ENCODE results near the gene PPP1R1C.

PPP1R1C gene

DNA sequence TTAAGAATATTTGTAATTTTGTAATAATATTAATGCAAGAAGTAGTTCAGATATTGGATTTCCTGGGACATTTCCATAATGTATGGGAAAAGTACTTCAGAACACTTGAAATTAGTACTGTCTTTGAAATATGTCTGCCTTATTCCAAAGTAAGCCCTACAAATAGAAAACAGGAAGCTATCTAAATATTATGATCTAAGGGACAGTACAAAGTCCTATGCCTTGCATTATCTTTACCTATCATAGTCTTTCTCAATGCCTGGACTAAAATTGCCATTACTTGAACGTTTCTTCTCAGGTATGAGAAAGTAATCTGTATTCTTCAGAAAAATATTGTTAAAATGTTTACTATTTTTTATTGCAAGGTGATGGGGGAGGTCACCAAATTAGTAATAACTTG, 113.0 kb downstream of the PPP1R1C start:
- TF ChIP-seq TAF1 (IDR thresholded peaks at IDR 0.05; ENCODE audit: borderline replicate concordance, low read depth, low read length) (no peak), POLR2AphosphoS5 (IDR thresholded peaks at IDR 0.05; ENCODE audit: low read depth, low read length) (no peak), POLR2A (IDR thresholded peaks at IDR 0.05; ENCODE audit: low read depth, low read length) (no peak)
- DNase-seq (ENCODE audit: insufficient read length): no peak
- no peak for FAIRE-seq

GRCh38 chr2:182101263-182101662, 115.6 kb downstream of the PPP1R1C start:
- FAIRE-seq: no peak
- TF ChIP-seq POLR2AphosphoS5 (IDR thresholded peaks at IDR 0.05; ENCODE audit: low read depth, low read length) (no peak), TAF1 (IDR thresholded peaks at IDR 0.05; ENCODE audit: borderline replicate concordance, low read depth, low read length) (no peak), POLR2A (IDR thresholded peaks at IDR 0.05; ENCODE audit: low read depth, low read length) (no peak)

GRCh38 chr2:182103526-182103925, 117.9 kb downstream of the PPP1R1C start:
- TF ChIP-seq TAF1 (IDR thresholded peaks at IDR 0.05; ENCODE audit: borderline replicate concordance, low read depth, low read length): no peak
- no peak for TF ChIP-seq POLR2A (IDR thresholded peaks at IDR 0.05; ENCODE audit: low read depth, low read length)
- no peak for TF ChIP-seq POLR2AphosphoS5 (IDR thresholded peaks at IDR 0.05; ENCODE audit: low read depth, low read length)
- no peak for DNase-seq (ENCODE audit: insufficient read length)
- FAIRE-seq: no peak

More at GRCh38 chr2:182101263-182101662, 115.6 kb downstream of the PPP1R1C start:
- DNase-seq (ENCODE audit: insufficient read length): no peak

DNA sequence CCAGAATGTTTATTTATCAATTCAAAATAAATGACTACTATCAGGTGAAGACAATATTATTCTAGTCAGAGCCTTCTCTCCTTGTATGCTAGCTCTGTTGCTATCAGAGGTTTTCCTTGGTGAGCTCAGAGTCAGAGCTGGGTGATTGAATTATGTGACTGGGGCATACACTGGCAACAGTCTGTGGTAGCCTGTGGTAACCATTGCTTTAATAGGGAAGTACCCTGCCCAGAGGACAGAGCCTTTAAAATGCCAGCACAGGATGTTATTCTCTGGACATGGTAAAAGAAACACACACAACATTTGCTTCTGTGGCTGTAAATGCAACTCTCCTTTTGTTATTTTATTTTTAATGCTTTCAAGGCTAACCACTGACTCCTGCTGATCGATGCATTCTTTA, 124.7 kb downstream of the PPP1R1C start:
- TF ChIP-seq POLR2A (IDR thresholded peaks at IDR 0.05; ENCODE audit: low read depth, low read length): no peak
- no peak for TF ChIP-seq TAF1 (IDR thresholded peaks at IDR 0.05; ENCODE audit: borderline replicate concordance, low read depth, low read length)
- TF ChIP-seq POLR2AphosphoS5 (IDR thresholded peaks at IDR 0.05; ENCODE audit: low read depth, low read length): no peak
- FAIRE-seq (no peak), DNase-seq (ENCODE audit: insufficient read length) (no peak)

DNA sequence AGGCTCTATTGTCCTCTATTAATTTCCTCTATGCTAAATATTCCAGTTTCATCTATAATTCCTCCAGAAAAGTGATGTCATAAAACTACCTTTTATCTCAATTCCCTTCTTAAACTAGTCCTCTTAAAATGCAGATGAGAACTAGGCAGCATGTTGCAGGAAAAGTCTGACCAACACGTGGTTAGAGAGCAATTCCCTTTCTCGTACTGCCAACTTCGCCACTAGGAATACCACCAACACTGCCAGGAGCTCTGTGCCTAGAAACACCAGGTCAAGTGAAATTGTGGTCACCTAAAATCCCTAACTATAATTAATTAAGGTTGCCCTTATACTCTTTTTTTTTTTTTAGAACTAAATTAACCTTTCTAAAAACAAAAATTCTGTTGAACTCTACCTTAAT, 127.7 kb downstream of the PPP1R1C start:
- DNase-seq (ENCODE audit: insufficient read length) (no peak), FAIRE-seq (no peak)
- TF ChIP-seq POLR2A (IDR thresholded peaks at IDR 0.05; ENCODE audit: low read depth, low read length) (no peak), POLR2AphosphoS5 (IDR thresholded peaks at IDR 0.05; ENCODE audit: low read depth, low read length) (no peak), TAF1 (IDR thresholded peaks at IDR 0.05; ENCODE audit: borderline replicate concordance, low read depth, low read length) (no peak)

DNA sequence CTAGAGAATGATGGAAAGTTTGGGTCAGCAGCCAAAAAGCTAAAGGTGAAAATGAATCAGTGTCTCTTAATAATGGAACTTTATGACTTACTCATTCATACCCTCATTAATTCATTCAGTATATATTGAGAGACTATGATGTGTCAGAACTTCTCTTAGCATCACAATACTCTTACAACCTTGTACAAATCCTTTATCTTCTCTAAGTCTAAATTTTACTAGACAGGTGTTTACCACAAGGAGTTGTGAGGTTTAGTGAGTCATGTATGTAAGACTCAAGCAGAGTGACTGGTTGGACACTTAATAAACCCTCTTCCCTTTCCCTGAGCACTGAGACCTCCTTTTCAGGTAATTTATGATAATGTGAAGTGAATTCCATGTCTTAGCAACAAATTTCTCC, 129.6 kb downstream of the PPP1R1C start:
- DNase-seq (ENCODE audit: insufficient read length): no peak

DNA sequence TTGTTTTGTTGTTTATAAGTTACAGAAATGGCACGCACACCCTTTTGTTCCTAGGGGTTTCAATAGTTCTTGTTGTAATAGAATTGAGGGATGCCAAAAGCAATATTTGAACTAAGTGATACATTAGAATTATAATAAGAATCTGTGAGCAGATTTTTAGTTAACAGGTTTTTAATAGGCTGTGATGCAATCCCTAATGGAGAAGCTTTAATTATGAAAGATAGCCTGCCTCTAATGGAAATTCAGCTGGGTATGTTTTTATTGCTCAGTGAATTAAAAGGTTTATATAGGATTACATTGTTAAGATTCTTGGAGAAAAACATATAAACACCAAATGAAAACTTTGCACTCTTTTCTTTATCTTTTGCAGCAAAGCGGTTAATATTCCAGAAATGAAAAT, 131.1 kb downstream of the PPP1R1C start:
- TF ChIP-seq POLR2AphosphoS5 (IDR thresholded peaks at IDR 0.05; ENCODE audit: low read depth, low read length): no peak
- TF ChIP-seq TAF1 (IDR thresholded peaks at IDR 0.05; ENCODE audit: borderline replicate concordance, low read depth, low read length): no peak
- no peak for TF ChIP-seq POLR2A (IDR thresholded peaks at IDR 0.05; ENCODE audit: low read depth, low read length)
- DNase-seq (ENCODE audit: insufficient read length): no peak
- FAIRE-seq: no peak

More for the DNA sequence above, 129.6 kb downstream of the PPP1R1C start:
- TF ChIP-seq POLR2A (IDR thresholded peaks at IDR 0.05; ENCODE audit: low read depth, low read length): no peak
- TF ChIP-seq TAF1 (IDR thresholded peaks at IDR 0.05; ENCODE audit: borderline replicate concordance, low read depth, low read length): no peak
- no peak for TF ChIP-seq POLR2AphosphoS5 (IDR thresholded peaks at IDR 0.05; ENCODE audit: low read depth, low read length)
- FAIRE-seq: no peak

DNA sequence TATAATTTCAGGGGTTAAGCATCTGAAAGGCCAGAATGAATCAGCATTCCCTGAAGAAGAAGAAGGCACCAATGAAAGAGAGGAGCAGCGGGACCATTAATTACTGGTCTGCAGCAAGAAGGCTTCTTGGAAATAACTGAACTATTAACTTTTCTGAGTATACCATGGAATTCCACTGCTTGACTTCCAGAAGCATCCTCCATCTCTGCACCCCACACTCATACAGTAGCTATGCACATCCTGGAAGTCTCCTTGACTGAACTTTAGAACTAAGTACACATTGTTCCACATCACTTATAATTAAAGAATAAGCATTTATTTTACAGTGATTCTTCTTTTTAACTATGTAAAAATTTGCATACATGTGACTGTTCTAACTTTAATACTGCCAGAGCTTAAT, 131.5 kb downstream of the PPP1R1C start:
- FAIRE-seq (no peak), DNase-seq (ENCODE audit: insufficient read length) (no peak)
- TF ChIP-seq TAF1 (IDR thresholded peaks at IDR 0.05; ENCODE audit: borderline replicate concordance, low read depth, low read length): no peak
- no peak for TF ChIP-seq POLR2A (IDR thresholded peaks at IDR 0.05; ENCODE audit: low read depth, low read length)
- TF ChIP-seq POLR2AphosphoS5 (IDR thresholded peaks at IDR 0.05; ENCODE audit: low read depth, low read length): no peak

DNA sequence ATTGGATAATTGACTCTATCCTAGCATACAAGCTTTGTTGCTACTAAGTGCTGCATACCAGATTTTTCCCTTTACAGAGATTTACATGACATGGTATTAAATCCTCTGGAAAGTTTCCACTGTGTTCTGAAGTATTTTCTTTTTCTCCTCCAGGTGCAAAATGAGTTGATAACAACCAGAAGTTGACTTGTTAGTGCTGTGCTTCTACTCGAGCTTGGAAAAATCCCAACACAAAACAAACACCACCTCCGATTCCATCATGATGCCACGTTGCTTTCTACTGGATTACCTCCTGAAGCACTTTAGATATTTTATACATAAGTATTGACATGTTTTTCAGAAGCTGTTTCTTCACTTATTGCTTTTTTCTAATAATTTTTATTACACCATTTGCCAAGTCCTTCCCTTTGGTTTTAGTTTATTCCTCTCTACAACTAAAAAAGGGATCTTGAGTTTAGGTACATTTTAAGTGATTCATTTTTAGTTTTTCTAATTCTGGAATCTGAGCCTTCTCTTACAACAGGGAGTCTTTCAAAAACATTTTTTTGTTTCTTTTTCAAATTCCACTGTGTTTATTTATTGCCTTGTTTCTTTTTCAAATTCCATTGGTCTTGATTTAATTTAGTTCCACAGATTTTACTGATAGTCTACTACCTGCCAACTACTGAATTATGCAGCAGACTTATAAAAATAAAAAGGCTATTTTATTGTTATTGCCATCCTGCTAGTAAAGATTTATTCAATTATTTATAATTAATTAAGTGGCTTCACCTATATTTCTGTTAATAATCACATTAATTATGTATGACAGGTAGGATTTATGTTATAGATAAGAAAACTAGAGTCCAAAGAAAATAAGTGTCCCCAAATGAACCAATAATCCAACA, 143.4 kb downstream of the PPP1R1C start:
- FAIRE-seq (no peak), DNase-seq (ENCODE audit: insufficient read length) (no peak)
- no peak for TF ChIP-seq POLR2A (IDR thresholded peaks at IDR 0.05; ENCODE audit: low read depth, low read length)
- TF ChIP-seq TAF1 (IDR thresholded peaks at IDR 0.05; ENCODE audit: borderline replicate concordance, low read depth, low read length): no peak
- no peak for TF ChIP-seq POLR2AphosphoS5 (IDR thresholded peaks at IDR 0.05; ENCODE audit: low read depth, low read length)

DNA sequence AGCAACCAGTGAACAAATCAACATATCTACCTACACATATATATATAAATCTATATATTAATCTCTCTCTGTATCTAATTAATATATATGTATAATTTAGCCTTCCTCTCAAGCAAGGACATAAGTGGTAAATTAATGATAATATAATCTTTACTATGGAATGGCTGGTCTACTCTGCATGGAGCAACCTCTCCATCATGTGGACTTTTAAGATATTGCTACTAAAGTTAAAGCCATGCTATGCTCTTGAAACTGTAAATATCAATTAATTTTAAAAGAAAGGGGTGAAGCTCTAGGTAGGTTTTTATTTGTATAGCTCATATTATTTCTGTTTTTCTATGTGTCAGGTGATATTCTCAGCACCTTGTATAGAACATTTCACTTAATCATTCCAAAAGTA, 147.0 kb downstream of the PPP1R1C start:
- DNase-seq (ENCODE audit: insufficient read length) (no peak), FAIRE-seq (no peak)
- no peak for TF ChIP-seq POLR2AphosphoS5 (IDR thresholded peaks at IDR 0.05; ENCODE audit: low read depth, low read length)

DNA sequence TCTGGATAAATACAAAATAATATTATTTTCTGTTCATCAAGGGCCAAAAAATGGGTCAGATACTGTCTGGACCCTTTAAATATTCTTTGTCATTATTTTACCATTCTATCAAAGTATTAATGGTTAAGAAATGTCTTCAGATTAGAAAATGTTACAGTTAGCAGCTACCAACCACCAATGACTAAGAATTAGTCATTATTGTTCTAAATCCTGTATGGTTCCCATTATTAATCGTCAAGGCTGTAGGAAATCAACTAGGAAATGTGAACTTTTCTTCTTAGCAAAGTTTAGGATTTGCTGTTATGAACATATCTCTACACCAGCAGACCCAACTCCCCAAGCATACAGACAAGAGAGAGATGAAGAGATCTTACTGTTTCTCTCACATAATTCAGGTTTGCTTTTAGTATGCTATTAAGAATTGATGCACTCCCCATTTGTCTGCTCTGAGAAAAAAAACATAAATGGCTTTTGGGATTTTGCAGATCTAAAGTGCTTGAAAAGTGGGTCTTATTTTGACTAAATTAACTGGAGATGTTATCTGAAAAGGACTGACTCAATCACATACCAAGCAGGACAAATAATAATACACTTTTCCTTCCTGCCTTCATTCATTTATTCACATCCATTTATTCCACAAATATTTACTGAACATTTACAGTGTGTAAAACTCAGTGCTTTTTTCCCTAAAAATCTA, 147.7 kb downstream of the PPP1R1C start:
- FAIRE-seq (no peak), DNase-seq (ENCODE audit: insufficient read length) (no peak)
- TF ChIP-seq POLR2AphosphoS5 (IDR thresholded peaks at IDR 0.05; ENCODE audit: low read depth, low read length) (no peak), POLR2A (IDR thresholded peaks at IDR 0.05; ENCODE audit: low read depth, low read length) (no peak), TAF1 (IDR thresholded peaks at IDR 0.05; ENCODE audit: borderline replicate concordance, low read depth, low read length) (no peak)

DNA sequence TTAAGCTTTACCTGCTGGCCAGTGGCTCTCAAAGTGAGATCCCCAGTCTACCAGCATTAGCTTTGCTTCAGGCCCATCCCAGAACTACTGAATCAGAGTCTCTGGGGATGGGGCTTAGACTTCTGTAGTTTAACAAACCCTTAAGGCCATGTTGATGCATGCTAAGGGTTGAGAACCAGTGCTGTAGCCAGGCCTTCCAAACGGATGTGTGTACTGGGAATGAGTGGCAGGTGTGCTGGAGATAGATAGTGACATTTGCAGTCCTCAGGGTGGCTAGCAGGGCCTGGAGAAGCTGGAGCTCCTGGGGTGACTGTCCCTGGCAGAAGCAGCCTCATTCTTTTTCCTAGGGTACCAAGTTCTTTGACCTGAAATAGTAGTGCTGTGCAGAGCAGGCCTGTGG, 148.5 kb downstream of the PPP1R1C start:
- DNase-seq (ENCODE audit: insufficient read length): no peak
- no peak for TF ChIP-seq TAF1 (IDR thresholded peaks at IDR 0.05; ENCODE audit: borderline replicate concordance, low read depth, low read length)
- no peak for TF ChIP-seq POLR2AphosphoS5 (IDR thresholded peaks at IDR 0.05; ENCODE audit: low read depth, low read length)
- TF ChIP-seq POLR2A (IDR thresholded peaks at IDR 0.05; ENCODE audit: low read depth, low read length): no peak
- FAIRE-seq: no peak

Measured in GM12892 (cell line).